ENCODE measurements around the gene SLC51B.

- TF ChIP-seq CTCF (conservative IDR thresholded peaks at IDR 0.05; ENCODE audit: low read length) (no peak), EZH2phosphoT487 (IDR thresholded peaks at IDR 0.05; ENCODE audit: borderline replicate concordance) (no peak)
Measured at GRCh38 chr15:65038836-65039235, 6.4 kb upstream of the SLC51B start.
